Testis (tissue), 3 donors: ENCODE results near the gene TNFRSF6B. TPM values are rescaled to one million over a fixed set of nuclear protein-coding genes. Genes with fewer than 3 reads are reported as not detected.
"Not testable (repeated sequence)": the region's sequence is repeated elsewhere in the genome, so short reads cannot be mapped to it uniquely, and the experiment has no call there.

Experiments
- DNase-seq: peaks from one replicate; pipeline ENCODE4 v3.0.0-alpha.2; 2019
- H3K27ac ChIP-seq, 2 donors: fragments of 200-600 bp; sonication (generic); one replicate each; pipeline ENCODE4 v1.5.1; 2019
- H3K27me3 ChIP-seq: fragments of 200-600 bp; sonication (generic); one replicate; pipeline ENCODE4 v1.5.1; 2019
- H3K36me3 ChIP-seq: fragments of 200-600 bp; sonication (generic); one replicate; pipeline ENCODE4 v1.5.1; 2017; ENCODE audit warnings: low read depth; ENCODE audit errors: missing control alignments
- H3K4me1 ChIP-seq: fragments of 200-600 bp; sonication (generic); one replicate; pipeline ENCODE4 v1.5.1; 2019
- H3K4me3 ChIP-seq, 2 donors: fragments of 200-600 bp; sonication (generic); one replicate each; pipeline ENCODE4 v1.5.1; 2017 to 2019
- H3K9me3 ChIP-seq: fragments of 200-600 bp; sonication (generic); one replicate; pipeline ENCODE4 v1.5.1; 2017
- CTCF ChIP-seq, 3 experiments: fragments of 450-650 bp in 2 of 3; fragments of 200-600 bp in 1 of 3; sonication (generic) in 1 of 3; IDR thresholded peaks; one replicate each; pipeline ENCODE4 v1.5.1; 2016 to 2019; ENCODE audit warnings: antibody characterized with exemption in 3 of 3, mild to moderate bottlenecking in 2 of 3, moderate library complexity in 1 of 3
- POLR2A ChIP-seq: fragments of 450-650 bp; IDR thresholded peaks from one replicate; pipeline ENCODE4 v1.6.1; 2017; ENCODE audit warnings: antibody characterized with exemption, mild to moderate bottlenecking, moderate library complexity
- WGBS, 2 donors: methylation state at CpG; one replicate each; pipeline ENCODE4 v1.1.5; 2018; 5-methylcytosine and 5-hydroxymethylcytosine counted together
- intact Hi-C: fragments of 100-400 bp; cut with DNase I; formaldehyde crosslinking; loops from one replicate; pipeline ENCODE4 v1.15.1; 2023; ENCODE audit warnings: low total_unique reads
- polyA plus RNA-seq: library from polyadenylated mRNA; stranded (reverse); fragments of 350-450 nt; fragmentation: Illumina TruSeq; extraction: RNeasy Lipid Tissue Mini Kit (QIAGEN cat#74804); gene quantifications from one replicate; pipeline ENCODE4 v1.2.3, GENCODE V29; 2014; ENCODE audit warnings: low read depth, low replicate concordance; ENCODE audit not compliant: insufficient read depth
- total RNA-seq, 2 donors: library from RNA; depleted of rRNA; stranded (reverse); fragments of >200 nt; gene quantifications; one replicate each; pipeline ENCODE4 v1.2.3, GENCODE V29; 2016

TNFRSF6B gene
- total and polyA plus RNA-seq, 3 donors from 2014 or later, result 3.0 to 30.5 (median 26.2) TPM

DNA sequence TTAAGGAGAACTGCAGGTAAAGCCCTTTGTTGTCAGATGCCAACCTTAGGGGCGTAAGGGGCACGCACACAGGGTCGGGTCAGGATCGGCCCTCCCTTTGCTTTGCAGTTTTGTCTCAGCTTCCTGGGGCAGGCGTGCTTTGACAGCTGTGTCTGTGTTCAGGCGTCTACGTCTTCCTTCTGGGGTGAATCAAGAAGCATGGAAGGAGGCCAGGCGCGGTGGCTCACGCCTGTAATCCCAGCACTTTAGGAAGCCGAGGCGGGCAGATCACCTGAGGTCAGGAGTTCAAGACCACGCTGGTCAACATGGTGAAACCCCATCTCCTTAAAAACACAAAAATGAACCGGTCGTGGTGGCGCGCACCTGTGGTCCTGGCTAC, 12.7 kb downstream of the TNFRSF6B start:
- DNase-seq, result no peak
- Histone ChIP-seq H3K27me3 (no peaks in the 10 kb centered on the region), H3K36me3 (no peaks in the 10 kb centered on the region), H3K9me3 (no peaks in the 10 kb centered on the region), H3K4me1 (peaks cover 28% of the 10 kb centered on the region), H3K27ac (peak overlapping the region in 1 of 2 donors; percentile 76), H3K4me3 (peak overlapping the region in 1 of 2 donors; percentile 97)
- WGBS, 2 donors, result 52 to 82% methylated on average over 4 to 17 of the region's 17 CpGs
- TF ChIP-seq POLR2A, result no peak
- TF ChIP-seq CTCF (IDR thresholded peaks at IDR 0.05), result no peak
- intact Hi-C loops, result no loop called here

DNA sequence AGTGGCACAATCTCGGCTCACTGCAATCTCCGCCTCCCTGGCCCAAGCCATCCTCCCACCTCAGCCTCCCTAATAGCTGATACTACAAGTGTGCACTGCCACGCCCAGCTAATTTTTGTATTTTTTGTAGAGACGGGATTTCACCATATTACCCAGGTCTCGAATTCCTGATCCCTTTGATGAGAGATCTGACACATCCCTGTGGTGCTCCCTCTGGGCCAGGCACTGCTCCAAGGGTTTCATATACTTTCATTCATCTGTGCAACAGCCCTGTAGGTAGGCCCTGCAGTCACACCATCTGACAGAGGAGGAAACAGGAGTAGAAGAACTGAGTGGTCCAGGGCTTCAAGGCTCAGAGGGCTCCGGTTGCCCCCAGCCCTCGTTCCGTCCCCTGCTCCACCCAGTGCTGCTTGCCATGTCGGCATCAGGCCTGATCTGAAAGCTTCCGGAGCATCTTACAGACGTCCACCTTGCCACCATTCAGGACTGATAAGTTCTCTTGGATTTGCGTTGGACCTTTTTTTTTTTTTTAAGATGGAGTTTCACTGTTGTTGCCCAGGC, 14.7 kb downstream of the TNFRSF6B start:
- DNase-seq, result peak; percentile 54
- no peak overlapping the region for H3K4me3 ChIP-seq
- H3K27ac ChIP-seq, result peak overlapping the region in 1 of 2 donors; percentile 70
- no peaks in the 10 kb centered on the region for H3K9me3 ChIP-seq
- intact Hi-C loops, result no loop called here
- H3K36me3 ChIP-seq, result no peaks in the 10 kb centered on the region
- H3K4me1 ChIP-seq, result peaks cover 26% of the 10 kb centered on the region
- 69 to 85% methylated on average over 11 to 12 of the region's 12 CpGs for WGBS, 2 donors
- TF ChIP-seq POLR2A (no peak), CTCF (IDR thresholded peaks at IDR 0.05) (no peak)
- no peaks in the 10 kb centered on the region for H3K27me3 ChIP-seq

DNA sequence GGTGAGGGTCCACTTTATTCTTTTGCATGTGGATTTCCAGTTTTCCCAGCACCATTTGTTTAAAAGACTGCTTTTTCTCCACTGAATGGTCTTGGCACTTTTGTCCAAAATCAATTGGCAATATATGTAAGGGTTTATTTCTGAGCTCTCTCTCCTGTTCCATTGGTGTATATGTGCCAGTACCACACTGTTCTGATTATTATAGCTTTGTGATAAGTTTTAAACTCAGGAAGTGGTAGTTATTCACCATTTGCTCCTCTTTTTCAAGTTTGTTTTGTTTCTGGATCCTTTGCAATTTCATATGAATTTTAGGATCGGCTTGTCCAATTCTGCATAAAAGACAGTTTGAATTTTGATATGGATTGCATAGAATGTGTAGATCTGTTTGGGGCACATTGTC, 15.7 kb downstream of the TNFRSF6B start:
- TF ChIP-seq CTCF (IDR thresholded peaks at IDR 0.05) (no peak), POLR2A (no peak)
- Histone ChIP-seq H3K9me3 (no peaks in the 10 kb centered on the region), H3K27me3 (no peaks in the 10 kb centered on the region), H3K27ac (no peak overlapping the region), H3K4me3 (no peak overlapping the region), H3K36me3 (no peaks in the 10 kb centered on the region), H3K4me1 (peaks cover 18% of the 10 kb centered on the region)
- DNase-seq, result no peak
- 96 to 100% methylated on average over 1 of the region's 1 CpG for WGBS, 2 donors
- intact Hi-C loops, result no loop called here

- WGBS, 2 donors, result 98 to 100% methylated on average over 5 of the region's 5 CpGs
- H3K4me3 ChIP-seq, result no peak overlapping the region
- no peak for DNase-seq
- H3K27me3 ChIP-seq, result no peaks in the 10 kb centered on the region
- TF ChIP-seq CTCF (IDR thresholded peaks at IDR 0.05) (no peak), POLR2A (no peak)
- H3K27ac ChIP-seq, result no peak overlapping the region
- H3K9me3 ChIP-seq, result no peaks in the 10 kb centered on the region
- H3K36me3 ChIP-seq, result no peaks in the 10 kb centered on the region
- H3K4me1 ChIP-seq, result peaks cover 9% of the 10 kb centered on the region
- intact Hi-C loops, result no loop called here
These were observed 18.4 kb downstream of the TNFRSF6B start for GRCh38 chr20:63714858-63715257.

GRCh38 chr20:63718996-63719395, 22.5 kb downstream of the TNFRSF6B start:
- Histone ChIP-seq H3K9me3 (no peaks in the 10 kb centered on the region), H3K36me3 (no peaks in the 10 kb centered on the region), H3K4me1 (no peaks in the 10 kb centered on the region), H3K27me3 (no peaks in the 10 kb centered on the region), H3K4me3 (no peak overlapping the region), H3K27ac (no peak overlapping the region)
- intact Hi-C loops, result no loop called here
- no peak for DNase-seq
- TF ChIP-seq CTCF (IDR thresholded peaks at IDR 0.05), result no peak
- no peak for TF ChIP-seq POLR2A
- 91 to 97% methylated on average over 2 of the region's 2 CpGs for WGBS, 2 donors

GRCh38 chr20:63722967-63723622, 26.6 kb downstream of the TNFRSF6B start:
- DNase-seq, H3K4me3 ChIP-seq, H3K4me1 ChIP-seq, intact Hi-C loops, H3K27ac ChIP-seq, H3K36me3 ChIP-seq, H3K9me3 ChIP-seq, H3K27me3 ChIP-seq: not testable (repeated sequence)
- 73 to 80% methylated on average over 2 of the region's 2 CpGs for WGBS, 2 donors

GRCh38 chr20:63730189-63730733, 33.8 kb downstream of the TNFRSF6B start:
- H3K27me3 ChIP-seq, H3K4me3 ChIP-seq, H3K9me3 ChIP-seq, H3K27ac ChIP-seq, H3K36me3 ChIP-seq, DNase-seq, intact Hi-C loops: not testable (repeated sequence)
- 91 to 95% methylated on average over 18 of the region's 18 CpGs for WGBS, 2 donors
- H3K4me1 ChIP-seq, result peaks cover 12% of the 10 kb centered on the region
